ENCODE measurements around the gene NCAPG2.

The NCAPG2 gene

DNA sequence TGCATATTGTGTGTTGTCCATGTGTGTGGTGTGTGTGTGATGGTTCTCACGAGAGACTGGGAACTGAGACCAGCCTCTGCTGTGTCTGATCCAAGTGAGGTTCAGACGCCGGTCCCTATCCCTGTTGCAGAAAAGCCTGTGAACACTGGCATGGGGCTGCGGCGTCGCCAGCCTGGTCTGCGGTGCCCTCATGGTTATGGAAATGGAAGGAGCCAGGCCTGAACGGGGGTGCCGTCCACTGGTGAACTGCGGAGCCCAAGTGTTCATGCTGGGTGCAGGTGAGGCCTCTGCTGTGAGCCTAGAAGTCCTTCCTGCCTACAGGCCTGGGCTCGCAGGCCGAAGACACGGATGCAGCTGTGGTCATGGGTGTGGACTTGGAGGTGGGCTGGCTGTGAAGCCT lies 18.7 kb upstream of the NCAPG2 start:
- Histone ChIP-seq H4K91ac (ENCODE audit: low read depth, low read length) (no peak overlapping the region), H2BK12ac (ENCODE audit: low read length) (no peak overlapping the region), H3K4me2 (ENCODE audit: low read length) (no peak overlapping the region), H3K4me3 (ENCODE audit: low read depth, low read length) (no peak overlapping the region), H3K79me2 (ENCODE audit: control insufficient read depth, insufficient read depth, low read length, poor library complexity) (no peaks in the 10 kb centered on the region), H3K9me3 (ENCODE audit: insufficient read depth, low read depth, low read length) (no peaks in the 10 kb centered on the region), H2BK5ac (ENCODE audit: low read depth, low read length, poor library complexity) (no peak overlapping the region), H3K18ac (ENCODE audit: low read length) (no peak overlapping the region), H3K27ac (ENCODE audit: low read depth, low read length) (no peak overlapping the region), H3K14ac (ENCODE audit: low read length) (no peak overlapping the region), H3K79me1 (ENCODE audit: low read length) (no peaks in the 10 kb centered on the region), H4K12ac (ENCODE audit: low read depth, low read length) (no peak overlapping the region), H3K36me3 (ENCODE audit: control insufficient read depth in 1 of 2, insufficient read depth in 2 of 2, low read length in 2 of 2) (no peaks in the 10 kb centered on the region), H4K8ac (ENCODE audit: low read depth, low read length) (no peak overlapping the region), H3K9ac (ENCODE audit: low read length) (no peak overlapping the region), H2BK120ac (ENCODE audit: insufficient read depth, low read length, poor library complexity) (no peak overlapping the region), H3K4ac (ENCODE audit: low read depth, low read length) (no peak overlapping the region), H3K4me1 (ENCODE audit: control insufficient read depth in 1 of 2, insufficient read depth in 2 of 2, low read length in 2 of 2) (no peaks in the 10 kb centered on the region), H2AK5ac (ENCODE audit: low read length) (no peak overlapping the region), H2AFZ (ENCODE audit: insufficient read depth, low read length, poor library complexity) (no peak overlapping the region), H3K23ac (ENCODE audit: low read length) (no peak overlapping the region), H3K27me3 (ENCODE audit: insufficient read depth, low read length) (no peaks in the 10 kb centered on the region)
- no peak for DNase-seq
- no CpG with 5 or more reads among the region's 13 CpGs for WGBS (ENCODE audit: extremely low coverage, insufficient coverage, insufficient read length)

DNA sequence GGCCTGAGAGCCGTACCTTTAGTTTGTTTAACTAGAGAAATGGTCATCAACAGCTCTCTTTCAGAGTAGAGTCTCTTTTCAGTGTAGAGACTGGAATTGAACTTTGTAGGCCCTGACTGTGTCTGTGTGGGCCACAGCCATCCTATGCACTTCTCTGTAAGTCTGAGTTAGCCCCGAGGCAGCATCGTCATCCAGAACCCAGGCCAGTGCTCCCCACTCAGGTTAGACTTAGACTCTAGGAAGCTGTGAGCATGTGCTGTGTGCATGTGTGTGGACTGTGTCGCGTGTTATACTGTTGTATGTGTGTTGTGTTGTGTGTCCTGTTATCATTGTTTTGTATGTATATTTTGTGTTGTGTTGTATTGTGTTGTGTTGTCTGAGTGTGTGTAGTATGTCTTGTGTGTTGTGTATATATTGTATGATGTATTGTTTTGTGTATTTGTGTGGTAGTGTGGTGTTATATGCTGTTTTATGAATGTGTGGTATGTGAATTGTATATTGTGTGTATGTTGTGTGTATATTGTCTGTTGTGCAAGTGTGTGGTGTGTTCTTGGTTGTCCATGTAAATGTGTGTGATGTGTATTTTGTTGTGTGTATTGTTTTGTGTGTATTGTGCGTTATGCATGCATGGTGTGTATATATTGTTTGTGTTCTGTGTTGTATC lies 18.1 kb upstream of the NCAPG2 start:
- Histone ChIP-seq H3K4ac (ENCODE audit: low read depth, low read length) (no peak overlapping the region), H3K79me2 (ENCODE audit: control insufficient read depth, insufficient read depth, low read length, poor library complexity) (no peaks in the 10 kb centered on the region), H4K8ac (ENCODE audit: low read depth, low read length) (no peak overlapping the region), H3K4me1 (ENCODE audit: control insufficient read depth in 1 of 2, insufficient read depth in 2 of 2, low read length in 2 of 2) (no peaks in the 10 kb centered on the region), H3K27me3 (ENCODE audit: insufficient read depth, low read length) (no peaks in the 10 kb centered on the region), H3K4me3 (ENCODE audit: low read depth, low read length) (no peak overlapping the region), H2AFZ (ENCODE audit: insufficient read depth, low read length, poor library complexity) (no peak overlapping the region), H3K36me3 (ENCODE audit: control insufficient read depth in 1 of 2, insufficient read depth in 2 of 2, low read length in 2 of 2) (no peaks in the 10 kb centered on the region), H2BK5ac (ENCODE audit: low read depth, low read length, poor library complexity) (no peak overlapping the region), H2AK5ac (ENCODE audit: low read length) (no peak overlapping the region), H3K79me1 (ENCODE audit: low read length) (no peaks in the 10 kb centered on the region), H4K12ac (ENCODE audit: low read depth, low read length) (no peak overlapping the region), H2BK12ac (ENCODE audit: low read length) (no peak overlapping the region), H2BK120ac (ENCODE audit: insufficient read depth, low read length, poor library complexity) (no peak overlapping the region), H4K91ac (ENCODE audit: low read depth, low read length) (no peak overlapping the region), H3K9me3 (ENCODE audit: insufficient read depth, low read depth, low read length) (no peaks in the 10 kb centered on the region), H3K27ac (ENCODE audit: low read depth, low read length) (no peak overlapping the region), H3K4me2 (ENCODE audit: low read length) (no peak overlapping the region), H3K18ac (ENCODE audit: low read length) (no peak overlapping the region), H3K9ac (ENCODE audit: low read length) (no peak overlapping the region), H3K14ac (ENCODE audit: low read length) (no peak overlapping the region), H3K23ac (ENCODE audit: low read length) (no peak overlapping the region)
- DNase-seq = no peak
- 100% methylated on average over 1 of the region's 6 CpGs for WGBS (ENCODE audit: extremely low coverage, insufficient coverage, insufficient read length)

DNA sequence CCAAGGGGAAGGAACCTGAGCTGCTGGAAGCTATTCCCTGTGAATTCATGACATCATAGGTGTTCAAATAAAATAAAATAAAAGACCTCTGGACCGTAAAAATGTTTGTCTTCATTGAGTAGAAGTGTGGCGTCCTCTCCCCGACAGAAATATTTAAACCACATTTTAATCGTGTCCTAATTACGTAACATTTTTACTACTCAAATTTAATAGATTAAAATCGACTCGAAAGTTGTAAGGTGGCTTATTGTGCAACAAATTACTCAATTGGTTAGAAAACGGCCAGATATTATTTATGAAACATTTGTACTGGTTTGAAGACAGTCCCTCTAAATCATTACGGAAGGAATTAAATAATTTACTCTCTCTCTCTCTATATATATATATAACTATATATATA lies 15.5 kb upstream of the NCAPG2 start:
- no peak overlapping the region for H4K12ac ChIP-seq (ENCODE audit: low read depth, low read length)
- H3K14ac ChIP-seq (ENCODE audit: low read length) = no peak overlapping the region
- H3K23ac ChIP-seq (ENCODE audit: low read length) = no peak overlapping the region
- no peak overlapping the region for H4K8ac ChIP-seq (ENCODE audit: low read depth, low read length)
- no peaks in the 10 kb centered on the region for H3K27me3 ChIP-seq (ENCODE audit: insufficient read depth, low read length)
- no peak overlapping the region for H3K4me2 ChIP-seq (ENCODE audit: low read length)
- H2AFZ ChIP-seq (ENCODE audit: insufficient read depth, low read length, poor library complexity) = no peak overlapping the region
- no peaks in the 10 kb centered on the region for H3K79me1 ChIP-seq (ENCODE audit: low read length)
- H2BK12ac ChIP-seq (ENCODE audit: low read length) = no peak overlapping the region
- no peaks in the 10 kb centered on the region for H3K9me3 ChIP-seq (ENCODE audit: insufficient read depth, low read depth, low read length)
- no peak overlapping the region for H2BK120ac ChIP-seq (ENCODE audit: insufficient read depth, low read length, poor library complexity)
- DNase-seq = peak in 1 of 2 donors; percentile 73
- H4K91ac ChIP-seq (ENCODE audit: low read depth, low read length) = no peak overlapping the region
- H3K4me1 ChIP-seq (ENCODE audit: control insufficient read depth in 1 of 2, insufficient read depth in 2 of 2, low read length in 2 of 2) = no peaks in the 10 kb centered on the region
- H3K27ac ChIP-seq (ENCODE audit: low read depth, low read length) = no peak overlapping the region
- no CpG with 5 or more reads among the region's 9 CpGs for WGBS (ENCODE audit: extremely low coverage, insufficient coverage, insufficient read length)
- no peak overlapping the region for H2AK5ac ChIP-seq (ENCODE audit: low read length)
- no peak overlapping the region for H3K18ac ChIP-seq (ENCODE audit: low read length)
- H3K36me3 ChIP-seq (ENCODE audit: control insufficient read depth in 1 of 2, insufficient read depth in 2 of 2, low read length in 2 of 2) = no peaks in the 10 kb centered on the region
- H3K4ac ChIP-seq (ENCODE audit: low read depth, low read length) = no peak overlapping the region
- no peak overlapping the region for H3K4me3 ChIP-seq (ENCODE audit: low read depth, low read length)
- H3K9ac ChIP-seq (ENCODE audit: low read length) = no peak overlapping the region
- no peak overlapping the region for H2BK5ac ChIP-seq (ENCODE audit: low read depth, low read length, poor library complexity)
- H3K79me2 ChIP-seq (ENCODE audit: control insufficient read depth, insufficient read depth, low read length, poor library complexity) = no peaks in the 10 kb centered on the region

DNA sequence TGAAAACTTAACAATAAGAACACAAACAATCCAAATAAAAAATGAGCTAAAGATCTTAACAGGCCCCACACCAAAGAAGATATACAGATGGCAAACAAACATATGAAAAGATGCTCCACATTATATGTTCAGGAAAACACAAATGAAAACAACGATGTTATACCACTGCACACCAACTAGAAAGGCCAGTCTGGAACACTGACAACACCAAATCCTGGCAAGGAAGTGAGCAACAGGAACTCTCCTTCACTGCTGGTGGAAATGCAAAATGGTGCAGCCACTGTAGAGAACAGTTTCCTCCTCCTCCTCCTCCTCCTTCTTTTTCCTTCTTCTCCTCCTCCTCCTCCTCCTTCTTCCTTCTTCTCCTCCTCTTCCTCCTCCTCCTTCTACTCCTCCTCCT lies 12.2 kb upstream of the NCAPG2 start:
- Histone ChIP-seq H2BK120ac (ENCODE audit: insufficient read depth, low read length, poor library complexity) (no peak overlapping the region), H3K4ac (ENCODE audit: low read depth, low read length) (no peak overlapping the region)
- WGBS (ENCODE audit: extremely low coverage, insufficient coverage, insufficient read length) = no CpG with 5 or more reads among the region's 1 CpG

More for the DNA sequence above, 12.2 kb upstream of the NCAPG2 start:
- no peak overlapping the region for H3K18ac ChIP-seq (ENCODE audit: low read length)
- H3K36me3 ChIP-seq (ENCODE audit: control insufficient read depth in 1 of 2, insufficient read depth in 2 of 2, low read length in 2 of 2) = no peaks in the 10 kb centered on the region
- H2BK12ac ChIP-seq (ENCODE audit: low read length) = no peak overlapping the region
- no peak overlapping the region for H3K27ac ChIP-seq (ENCODE audit: low read depth, low read length)
- no peak overlapping the region for H3K14ac ChIP-seq (ENCODE audit: low read length)
- H3K23ac ChIP-seq (ENCODE audit: low read length) = no peak overlapping the region
- DNase-seq = no peak
- H3K4me2 ChIP-seq (ENCODE audit: low read length) = no peak overlapping the region
- H3K4me3 ChIP-seq (ENCODE audit: low read depth, low read length) = no peak overlapping the region
- no peak overlapping the region for H2AK5ac ChIP-seq (ENCODE audit: low read length)
- peaks cover 3% of the 10 kb centered on the region for H3K9me3 ChIP-seq (ENCODE audit: insufficient read depth, low read depth, low read length)
- H3K4me1 ChIP-seq (ENCODE audit: control insufficient read depth in 1 of 2, insufficient read depth in 2 of 2, low read length in 2 of 2) = no peaks in the 10 kb centered on the region
- no peaks in the 10 kb centered on the region for H3K27me3 ChIP-seq (ENCODE audit: insufficient read depth, low read length)
- H3K9ac ChIP-seq (ENCODE audit: low read length) = no peak overlapping the region
- H2AFZ ChIP-seq (ENCODE audit: insufficient read depth, low read length, poor library complexity) = no peak overlapping the region
- H3K79me2 ChIP-seq (ENCODE audit: control insufficient read depth, insufficient read depth, low read length, poor library complexity) = no peaks in the 10 kb centered on the region
- no peak overlapping the region for H2BK5ac ChIP-seq (ENCODE audit: low read depth, low read length, poor library complexity)
- H4K12ac ChIP-seq (ENCODE audit: low read depth, low read length) = no peak overlapping the region
- no peak overlapping the region for H4K8ac ChIP-seq (ENCODE audit: low read depth, low read length)
- H3K79me1 ChIP-seq (ENCODE audit: low read length) = no peaks in the 10 kb centered on the region
- H4K91ac ChIP-seq (ENCODE audit: low read depth, low read length) = no peak overlapping the region

All from trophoblast cell (in vitro differentiated cells and primary cell).